Right lobe of liver (tissue), 4 donors: ENCODE results near the gene DGUOK.

ENCODE experiments used
- POLR2A ChIP-seq: fragments of 450-650 bp; IDR thresholded peaks from one replicate; pipeline ENCODE4 v1.6.1; 2017; ENCODE audit warnings: antibody characterized with exemption, mild to moderate bottlenecking
- TF ChIP-seq, protein P1 (sequence below), 4 donors: fragments of 200-600 bp in 3 of 4; fragments of 450-650 bp in 1 of 4; IDR thresholded peaks; one replicate each; pipeline versions ENCODE4 v1.5.1 to v1.8.0; 2016 to 2022; ENCODE audit warnings: antibody characterized with exemption in 4 of 4, mild to moderate bottlenecking in 2 of 4
- donor health status: DM: no; HTN: no; CAD: no.
- donor health status: DM: no; HTN: no; CAD: no.
- donor health status: DM: no; HTN: yes; CAD: no.

- TF ChIP-seq POLR2A: no peak
- TF ChIP-seq, protein P1, sequence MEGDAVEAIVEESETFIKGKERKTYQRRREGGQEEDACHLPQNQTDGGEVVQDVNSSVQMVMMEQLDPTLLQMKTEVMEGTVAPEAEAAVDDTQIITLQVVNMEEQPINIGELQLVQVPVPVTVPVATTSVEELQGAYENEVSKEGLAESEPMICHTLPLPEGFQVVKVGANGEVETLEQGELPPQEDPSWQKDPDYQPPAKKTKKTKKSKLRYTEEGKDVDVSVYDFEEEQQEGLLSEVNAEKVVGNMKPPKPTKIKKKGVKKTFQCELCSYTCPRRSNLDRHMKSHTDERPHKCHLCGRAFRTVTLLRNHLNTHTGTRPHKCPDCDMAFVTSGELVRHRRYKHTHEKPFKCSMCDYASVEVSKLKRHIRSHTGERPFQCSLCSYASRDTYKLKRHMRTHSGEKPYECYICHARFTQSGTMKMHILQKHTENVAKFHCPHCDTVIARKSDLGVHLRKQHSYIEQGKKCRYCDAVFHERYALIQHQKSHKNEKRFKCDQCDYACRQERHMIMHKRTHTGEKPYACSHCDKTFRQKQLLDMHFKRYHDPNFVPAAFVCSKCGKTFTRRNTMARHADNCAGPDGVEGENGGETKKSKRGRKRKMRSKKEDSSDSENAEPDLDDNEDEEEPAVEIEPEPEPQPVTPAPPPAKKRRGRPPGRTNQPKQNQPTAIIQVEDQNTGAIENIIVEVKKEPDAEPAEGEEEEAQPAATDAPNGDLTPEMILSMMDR (IDR thresholded peaks at IDR 0.05): no peak
Measured at GRCh38 chr2:73901143-73901542, 25.5 kb upstream of the DGUOK start.
